Stimulated activated CD8-positive, alpha-beta memory T cell treated with anti-CD3 and anti-CD28 coated beads, Interleukin-7, amount 100 ng/mL, for 4 hours (primary cell): ENCODE results near the gene PRKD2.
A peak's percentile ranks its signal among the peaks of the same experiment; 100 is the strongest.
"Not testable (repeated sequence)": the region's sequence is repeated elsewhere in the genome, so short reads cannot be mapped to it uniquely, and the experiment has no call there.

Source experiments
- DNase-seq, 2 donors: peaks; one replicate each; pipeline ENCODE4 v3.0.0-alpha.2; 2020; ENCODE audit warnings: low read depth in 2 of 2

Gene PRKD2

DNA sequence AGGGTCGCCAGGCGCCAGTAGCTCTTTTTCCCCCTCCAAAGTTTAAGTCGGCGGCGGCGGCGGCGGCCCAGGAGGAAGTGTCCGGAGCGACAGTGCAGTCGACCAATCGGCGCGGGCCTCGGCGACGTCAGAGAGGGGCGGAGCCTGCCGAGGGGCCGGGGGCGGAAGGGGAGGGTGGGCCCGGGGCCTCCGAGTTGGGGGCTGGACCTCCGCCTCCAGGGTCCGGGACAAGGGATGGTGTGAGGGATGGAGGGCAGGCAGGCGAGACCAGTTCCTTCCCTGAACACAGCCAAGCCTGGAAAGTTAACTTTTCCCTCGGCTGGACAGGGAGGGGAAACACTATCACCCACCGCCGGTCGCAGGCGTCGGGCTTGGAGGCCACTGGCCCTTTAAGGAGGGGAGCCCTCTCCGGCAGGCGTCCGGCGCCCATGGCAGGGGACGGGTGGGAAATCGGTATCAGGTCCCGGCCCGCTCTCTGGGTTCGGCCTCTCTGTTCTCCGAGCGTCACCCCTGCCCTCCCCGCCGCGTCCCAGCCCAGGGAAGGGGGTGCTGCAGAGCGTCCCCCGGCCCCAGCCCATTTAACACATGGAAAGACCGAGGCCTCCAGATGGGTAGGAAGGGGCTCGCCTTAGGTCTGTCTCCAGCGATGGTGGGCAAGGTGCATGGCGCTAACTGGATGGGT lies at the start of gene PRKD2:
TSS of gene PRKD2 (minus strand) at position 81 of the 682 bp plus-strand sequence. CDS start 744 bp downstream, outside the sequence.
- peak; percentile 78 to 83 for DNase-seq

DNA sequence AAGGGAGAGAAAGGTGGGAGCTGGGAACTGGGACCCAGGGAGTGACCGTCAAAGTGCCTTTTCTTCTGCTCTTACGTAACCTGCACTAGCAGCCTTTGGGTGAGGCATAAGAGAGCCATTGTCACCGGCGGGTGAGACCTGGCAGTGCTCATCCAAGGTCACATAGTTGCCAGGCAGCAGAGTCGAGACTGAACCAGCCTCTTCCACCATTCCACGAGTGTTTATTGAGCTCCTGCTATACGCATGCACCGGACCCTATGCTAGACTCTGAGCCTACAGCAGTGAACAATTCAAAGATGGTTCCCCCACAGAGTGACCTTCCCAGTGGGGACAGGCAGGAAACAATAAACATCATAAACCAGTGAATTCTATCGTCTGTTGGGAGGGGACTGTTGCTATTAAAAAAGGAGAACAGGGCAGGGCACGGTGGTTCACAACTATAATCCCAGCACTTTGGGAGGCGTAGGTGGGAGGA lies 47.9 kb upstream of the PRKD2 start:
- no peak for DNase-seq

DNA sequence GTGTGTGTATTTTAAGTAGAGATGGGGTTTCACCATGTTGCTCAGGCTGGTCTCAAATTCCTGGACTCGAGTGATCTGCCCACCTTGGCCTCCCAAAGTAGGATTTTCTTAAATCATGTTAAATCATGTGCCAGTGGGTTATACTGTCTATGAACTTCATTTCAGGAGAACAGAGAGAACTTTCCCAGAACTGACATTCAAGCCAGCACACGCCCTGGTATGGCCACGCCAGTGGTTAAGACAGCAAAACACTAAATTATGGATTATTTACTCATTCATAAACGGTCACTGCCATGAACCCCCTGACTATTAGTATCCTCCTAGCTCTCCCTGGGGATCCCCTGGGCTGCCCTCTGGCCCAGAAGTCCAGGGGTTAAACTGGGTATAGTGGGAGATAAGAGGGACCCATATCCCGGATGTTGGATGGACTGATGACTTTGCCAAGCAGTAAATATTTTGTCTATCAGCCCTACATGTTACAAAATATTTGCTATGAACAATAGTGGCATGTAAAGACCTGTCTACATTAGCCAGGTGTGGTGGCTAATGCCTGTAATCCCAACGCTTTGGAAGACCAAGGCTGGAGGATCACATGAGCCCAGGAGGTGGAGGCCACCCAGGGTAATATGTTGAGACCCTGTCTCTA lies 45.5 kb upstream of the PRKD2 start:
- DNase-seq: no peak

DNA sequence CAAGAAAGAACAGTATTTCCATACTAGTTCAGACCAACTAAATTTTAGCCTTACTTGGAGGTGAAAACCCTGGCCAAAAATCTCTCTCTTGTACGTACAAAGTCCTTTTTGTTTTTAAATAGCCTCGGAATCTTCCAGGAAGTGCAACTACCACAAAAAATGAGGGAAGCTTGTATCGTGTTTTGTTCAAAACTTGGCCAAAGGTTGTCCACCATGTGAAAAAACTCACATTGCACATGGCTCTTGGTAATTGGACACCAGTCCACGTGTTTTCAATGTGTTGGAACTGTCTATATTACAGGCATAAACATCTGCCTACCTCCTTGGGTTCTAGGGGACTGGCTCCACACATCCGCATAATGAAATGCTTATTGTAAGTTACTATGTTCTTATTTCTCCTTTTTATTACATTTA lies 44.5 kb upstream of the PRKD2 start:
- no peak for DNase-seq

DNA sequence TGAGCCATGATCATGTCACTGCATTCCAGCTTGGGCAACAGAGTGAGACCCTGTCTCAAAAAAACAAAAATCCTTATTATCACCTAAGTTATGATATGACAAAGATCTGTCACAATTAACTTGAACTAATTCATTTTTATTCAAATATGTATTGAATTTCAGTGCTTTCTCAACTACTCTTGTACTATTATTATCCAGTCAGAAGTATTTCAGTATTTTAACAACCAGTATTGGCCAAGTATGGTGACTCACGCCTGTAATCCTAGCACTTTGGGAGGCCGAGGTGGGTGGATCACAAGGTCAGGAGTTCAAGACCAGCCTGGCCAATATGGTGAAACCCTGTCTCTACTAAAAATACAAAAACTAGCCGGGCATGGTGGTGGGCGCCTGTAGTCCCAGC lies 44.0 kb upstream of the PRKD2 start:
- DNase-seq: not testable (repeated sequence)

DNA sequence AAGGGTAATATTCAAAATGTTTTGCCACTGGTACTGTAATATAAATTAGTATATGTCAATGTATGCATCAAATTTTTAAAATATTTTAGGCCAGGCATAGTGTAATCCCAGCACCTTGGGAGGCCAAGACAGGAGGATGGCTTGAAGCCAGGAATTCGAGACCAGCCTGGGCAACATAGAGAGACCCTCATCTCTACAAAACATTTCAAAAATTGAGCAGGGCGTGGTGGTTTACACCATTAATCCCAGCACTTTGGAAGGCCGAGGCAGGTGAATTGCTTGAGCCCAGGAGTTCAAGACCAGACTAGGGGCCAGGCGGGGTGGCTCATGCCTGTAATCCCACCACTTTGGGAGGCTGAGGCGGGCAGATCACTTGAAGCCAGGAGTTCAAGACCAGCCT lies 43.4 kb upstream of the PRKD2 start:
- no peak for DNase-seq

DNA sequence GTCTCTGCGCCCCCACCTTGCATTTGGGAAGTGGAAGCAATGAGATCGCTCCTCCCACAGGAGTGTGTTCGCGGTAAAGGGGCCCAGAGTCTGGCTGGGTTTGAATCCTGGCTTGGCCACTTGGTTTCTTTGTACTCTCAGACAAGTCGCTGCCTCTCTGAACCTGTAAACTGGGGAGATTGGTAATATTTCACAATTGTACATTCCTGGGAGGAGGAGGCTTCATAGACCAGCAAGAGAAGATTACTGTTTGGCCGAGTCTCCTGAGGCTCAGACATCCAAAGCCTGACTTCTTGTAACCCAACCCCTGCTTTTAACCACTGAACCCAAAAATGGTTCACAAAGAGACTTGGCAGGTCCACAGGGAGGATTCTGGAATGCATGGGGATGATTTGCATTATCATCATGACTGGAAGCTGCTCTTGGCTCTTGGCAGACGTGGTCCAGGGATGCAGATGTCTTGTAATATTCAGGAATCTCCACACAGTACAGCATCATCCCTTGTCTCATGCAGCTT lies 43.0 kb upstream of the PRKD2 start:
- DNase-seq: no peak

DNA sequence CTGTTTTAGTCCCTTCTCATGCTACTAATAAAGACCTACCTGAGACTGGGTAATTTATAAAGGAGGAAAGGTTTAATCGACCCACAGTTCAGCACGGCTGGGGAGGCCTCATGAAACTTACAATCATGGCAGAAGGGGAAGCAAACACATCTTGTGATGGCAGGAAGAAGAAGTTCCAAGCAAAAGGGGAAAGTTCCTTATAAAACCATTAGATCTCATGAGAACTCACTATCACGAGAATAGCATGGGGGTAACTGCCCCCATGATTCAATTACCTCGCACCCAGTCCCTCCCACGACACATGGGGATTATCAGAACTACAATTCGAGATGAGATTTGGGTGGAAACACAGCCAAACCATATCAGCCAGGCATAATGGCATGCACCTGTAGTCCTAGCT lies 42.3 kb upstream of the PRKD2 start:
- DNase-seq: no peak

DNA sequence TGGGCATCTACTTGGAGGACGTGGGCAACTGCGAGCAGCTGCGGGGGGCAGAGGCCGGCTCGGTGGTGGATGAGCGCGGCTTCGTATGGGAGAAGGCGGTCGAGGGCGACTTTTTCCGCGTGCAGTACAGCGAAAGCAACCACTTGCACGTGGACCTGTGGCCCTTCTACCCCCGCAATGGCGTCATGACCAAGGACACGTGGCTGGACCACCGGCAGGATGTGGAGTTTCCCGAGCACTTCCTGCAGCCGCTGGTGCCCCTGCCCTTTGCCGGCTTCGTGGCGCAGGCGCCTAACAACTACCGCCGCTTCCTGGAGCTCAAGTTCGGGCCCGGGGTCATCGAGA lies 39.6 kb upstream of the PRKD2 start:
- no peak for DNase-seq

DNA sequence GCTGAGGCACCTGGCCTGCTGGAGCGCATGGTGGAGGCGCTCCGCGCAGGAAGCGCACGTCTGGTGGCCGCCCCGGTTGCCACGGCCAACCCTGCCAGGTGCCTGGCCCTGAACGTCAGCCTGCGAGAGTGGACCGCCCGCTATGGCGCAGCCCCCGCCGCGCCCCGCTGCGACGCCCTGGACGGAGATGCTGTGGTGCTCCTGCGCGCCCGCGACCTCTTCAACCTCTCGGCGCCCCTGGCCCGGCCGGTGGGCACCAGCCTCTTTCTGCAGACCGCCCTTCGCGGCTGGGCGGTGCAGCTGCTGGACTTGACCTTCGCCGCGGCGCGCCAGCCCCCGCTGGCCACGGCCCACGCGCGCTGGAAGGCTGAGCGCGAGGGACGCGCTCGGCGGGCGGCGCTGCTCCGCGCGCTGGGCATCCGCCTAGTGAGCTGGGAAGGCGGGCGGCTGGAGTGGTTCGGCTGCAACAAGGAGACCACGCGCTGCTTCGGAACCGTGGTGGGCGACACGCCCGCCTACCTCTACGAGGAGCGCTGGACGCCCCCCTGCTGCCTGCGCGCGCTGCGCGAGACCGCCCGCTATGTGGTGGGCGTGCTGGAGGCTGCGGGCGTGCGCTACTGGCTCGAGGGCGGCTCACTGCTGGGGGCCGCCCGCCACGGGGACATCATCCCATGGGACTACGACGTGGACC lies 39.1 kb upstream of the PRKD2 start:
- DNase-seq: no peak

DNA sequence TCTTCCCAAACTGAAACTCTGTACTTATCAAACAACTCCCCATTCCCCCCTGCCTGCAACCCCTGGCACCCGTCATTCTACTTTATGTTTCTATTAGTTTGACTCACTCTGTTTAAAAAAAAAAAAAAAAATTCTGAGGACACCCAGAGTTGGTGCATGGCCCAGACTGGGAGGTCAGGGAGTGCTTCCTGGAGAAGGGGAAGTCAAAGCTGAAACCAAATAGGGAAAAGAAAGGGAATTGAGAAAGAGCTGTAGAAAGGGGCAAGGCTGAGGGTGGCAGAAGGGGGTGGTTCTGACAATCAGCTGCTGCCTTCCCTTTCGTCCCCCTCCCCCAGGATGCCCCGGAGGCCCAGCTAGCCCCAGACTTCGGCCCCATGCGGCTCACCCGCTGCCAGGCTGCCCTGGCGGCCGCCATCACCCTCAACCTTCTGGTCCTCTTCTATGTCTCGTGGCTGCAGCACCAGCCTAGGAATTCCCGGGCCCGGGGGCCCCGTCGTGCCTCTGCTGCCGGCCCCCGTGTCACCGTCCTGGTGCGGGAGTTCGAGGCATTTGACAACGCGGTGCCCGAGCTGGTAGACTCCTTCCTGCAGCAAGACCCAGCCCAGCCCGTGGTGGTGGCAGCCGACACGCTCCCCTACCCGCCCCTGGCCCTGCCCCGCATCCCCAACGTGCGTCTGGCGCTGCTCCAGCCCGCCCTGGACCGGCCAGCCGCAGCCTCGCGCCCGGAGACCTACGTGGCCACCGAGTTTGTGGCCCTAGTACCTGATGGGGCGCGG lies 38.4 kb upstream of the PRKD2 start:
- DNase-seq: no peak

DNA sequence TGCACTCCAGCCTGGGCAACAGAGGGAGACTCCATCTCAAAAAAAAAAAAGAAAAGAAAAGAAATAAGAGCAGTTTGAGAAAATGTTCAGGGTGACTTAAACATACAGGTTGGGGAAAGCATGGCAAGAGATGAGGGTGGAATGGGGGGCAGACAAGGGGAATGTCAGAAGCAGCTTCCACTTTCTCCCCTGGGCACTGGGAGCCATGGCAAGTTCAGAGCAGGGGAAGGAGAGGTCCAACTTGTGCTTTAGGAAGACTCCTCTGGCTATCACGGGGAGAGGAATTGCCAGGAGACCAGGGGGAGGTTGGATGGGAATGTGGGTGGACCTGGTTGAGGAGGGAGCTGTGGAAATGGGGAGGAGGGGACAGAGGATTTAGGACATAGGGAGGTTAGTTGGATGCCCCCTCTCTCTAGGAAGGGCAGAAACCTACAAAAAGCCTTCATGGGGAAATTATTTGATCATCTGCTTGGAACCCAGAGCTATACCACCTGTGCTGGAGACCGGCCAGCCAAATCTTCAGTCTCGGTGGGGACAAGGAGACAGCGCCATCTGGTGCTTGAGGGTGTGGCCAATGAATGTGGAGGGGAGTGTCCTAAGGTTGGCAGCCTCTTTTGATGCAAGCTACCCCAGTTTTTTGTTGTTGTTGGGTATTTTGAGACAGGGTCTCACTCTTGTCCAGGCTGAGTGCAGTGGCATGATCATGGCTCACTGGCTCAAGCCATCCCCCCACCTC lies 36.7 kb upstream of the PRKD2 start:
- peak; percentile 36 for DNase-seq

DNA sequence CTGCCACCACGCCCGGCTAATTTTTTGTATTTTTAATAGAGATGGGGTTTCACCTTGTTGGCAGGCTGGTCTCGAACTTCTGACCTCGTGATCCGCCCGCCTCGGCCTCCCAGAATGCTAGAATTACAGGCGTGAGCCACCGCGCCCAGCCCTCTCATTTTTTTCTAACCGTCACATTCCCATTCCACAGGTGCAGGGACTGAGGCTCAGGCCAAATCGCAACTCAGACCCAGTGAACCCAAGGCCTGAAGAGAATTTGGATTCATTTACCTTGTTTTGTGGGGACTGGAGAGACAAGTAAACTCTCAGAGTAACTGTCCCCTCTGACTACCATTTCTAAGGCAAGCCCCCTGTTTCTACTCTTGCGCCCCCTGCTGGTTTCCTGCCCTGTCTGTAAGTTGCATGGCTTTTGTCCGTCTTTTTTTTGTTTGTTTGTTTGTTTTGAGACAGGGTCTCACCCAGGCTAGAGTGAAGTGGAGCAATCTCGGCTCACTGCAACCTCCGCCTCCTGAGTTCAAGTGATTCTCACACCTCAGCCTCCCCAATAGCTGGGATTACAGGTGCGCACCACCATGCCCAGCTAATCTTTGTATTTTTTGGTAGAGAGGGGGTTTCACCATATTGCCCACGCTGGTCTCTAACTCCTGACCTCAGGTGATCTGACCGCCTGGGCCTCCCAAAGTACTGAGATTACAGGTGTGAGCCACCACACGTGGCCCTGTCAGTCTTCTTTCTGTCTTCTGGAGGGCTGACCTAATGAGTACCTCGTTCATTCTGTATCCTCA lies 31.6 kb upstream of the PRKD2 start:
- DNase-seq: peak; percentile 53 to 58

DNA sequence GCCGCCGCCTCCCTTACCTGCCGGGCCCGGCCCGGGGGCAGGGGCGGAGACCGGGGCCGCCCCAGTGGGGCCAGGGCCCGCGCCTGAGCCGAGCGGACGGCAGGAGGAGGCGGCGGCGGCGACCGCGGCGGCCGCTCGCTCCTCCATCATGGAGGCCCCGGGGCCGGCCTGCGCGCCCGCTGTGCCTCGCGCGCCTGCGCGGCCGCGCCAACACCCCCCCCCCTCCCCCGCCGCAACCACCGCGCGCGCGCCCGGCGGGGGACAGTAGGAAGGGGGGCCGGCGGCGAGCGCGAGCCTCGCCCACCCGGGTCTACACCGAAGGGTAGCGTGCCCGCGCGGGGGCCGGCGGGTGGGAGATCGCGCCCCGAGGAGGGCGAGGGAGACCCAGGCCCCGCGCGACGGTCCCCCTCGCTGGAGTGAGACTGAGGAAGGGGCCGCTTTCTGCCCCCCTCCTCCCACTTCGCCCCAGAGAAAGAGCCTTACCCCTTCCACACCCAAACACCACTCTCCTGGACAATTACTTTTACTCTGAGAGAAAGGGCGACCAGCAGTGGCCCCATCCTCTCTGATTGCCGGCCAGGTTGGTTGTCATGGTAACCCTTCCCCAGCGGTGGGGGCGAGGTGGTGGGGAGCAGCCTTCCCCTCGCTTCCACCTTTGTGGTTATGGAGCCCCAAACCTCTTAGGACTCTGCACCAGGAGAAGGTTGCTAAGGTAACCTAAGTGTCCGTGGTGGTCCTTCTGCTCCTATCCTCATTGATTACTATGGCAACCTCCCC lies 29.6 kb upstream of the PRKD2 start, which contains the start of gene STRN4:
TSS of gene STRN4 (minus strand) at position 170 of the 777 bp plus-strand sequence. CDS start at position 150, 20 bp downstream.
- peak in 1 of 2 donors; percentile 57 for DNase-seq

DNA sequence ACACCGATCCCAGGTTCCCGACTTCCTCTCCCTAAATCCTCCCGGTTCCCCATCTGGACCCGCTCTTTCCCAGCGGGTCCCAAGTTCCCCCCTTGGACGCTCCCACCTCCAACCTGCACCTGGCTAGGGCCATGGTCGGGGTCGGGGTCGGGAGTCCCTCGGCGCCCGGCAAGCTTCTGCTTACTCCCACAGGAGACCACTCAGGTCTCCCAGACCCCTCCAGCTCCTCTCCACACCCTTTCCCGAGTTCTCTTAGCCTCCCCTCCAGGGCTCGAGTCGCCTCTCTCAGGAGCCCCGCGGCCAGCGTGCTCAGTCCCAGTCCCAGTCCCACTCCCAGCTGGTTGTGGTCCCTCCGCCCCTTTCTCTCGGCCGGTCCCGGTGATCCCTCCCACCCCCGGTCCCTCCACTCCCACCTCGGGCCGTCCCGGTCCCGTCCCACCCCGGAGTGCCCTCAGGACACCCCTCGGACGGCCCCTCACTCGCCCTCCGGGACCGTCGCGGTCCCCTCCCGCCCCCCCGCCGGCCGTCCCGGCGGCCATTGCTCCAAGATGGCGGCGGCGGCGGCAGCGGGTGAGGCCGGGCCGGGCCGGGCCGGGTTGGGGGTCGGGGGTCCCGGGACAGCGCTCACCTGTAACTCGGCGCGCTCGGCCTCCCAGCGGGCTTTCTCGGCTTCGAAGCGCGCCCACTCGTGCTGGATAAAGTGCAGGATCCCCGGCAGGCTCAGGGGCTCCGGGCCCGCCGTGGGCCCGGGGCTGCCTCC lies 28.8 kb upstream of the PRKD2 start, which contains the start of gene FKRP:
TSS of gene FKRP (plus strand) at position 537 of the 760 bp plus-strand sequence. CDS start 9,394 bp downstream, outside the sequence.
- DNase-seq: peak in 1 of 2 donors; percentile 38

DNA sequence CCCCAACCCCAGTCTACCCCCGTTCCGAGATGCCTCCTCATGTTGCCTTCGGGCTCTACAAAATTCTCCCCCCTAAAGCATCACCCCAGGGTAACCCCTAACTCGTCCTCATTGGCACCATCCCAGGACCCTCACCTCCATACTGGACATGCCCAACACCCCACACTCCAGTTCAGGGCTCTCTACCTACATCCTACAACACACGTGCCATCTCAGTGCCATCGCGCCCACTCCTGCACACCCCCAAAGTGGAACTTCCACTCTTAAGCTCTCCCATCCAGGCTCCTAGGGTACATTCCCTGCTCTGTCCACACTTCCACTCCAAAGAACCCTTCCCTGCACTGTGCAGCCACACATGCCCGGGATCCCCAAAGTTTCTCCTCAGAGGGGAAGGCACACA lies 28.1 kb upstream of the PRKD2 start:
- no peak for DNase-seq

DNA sequence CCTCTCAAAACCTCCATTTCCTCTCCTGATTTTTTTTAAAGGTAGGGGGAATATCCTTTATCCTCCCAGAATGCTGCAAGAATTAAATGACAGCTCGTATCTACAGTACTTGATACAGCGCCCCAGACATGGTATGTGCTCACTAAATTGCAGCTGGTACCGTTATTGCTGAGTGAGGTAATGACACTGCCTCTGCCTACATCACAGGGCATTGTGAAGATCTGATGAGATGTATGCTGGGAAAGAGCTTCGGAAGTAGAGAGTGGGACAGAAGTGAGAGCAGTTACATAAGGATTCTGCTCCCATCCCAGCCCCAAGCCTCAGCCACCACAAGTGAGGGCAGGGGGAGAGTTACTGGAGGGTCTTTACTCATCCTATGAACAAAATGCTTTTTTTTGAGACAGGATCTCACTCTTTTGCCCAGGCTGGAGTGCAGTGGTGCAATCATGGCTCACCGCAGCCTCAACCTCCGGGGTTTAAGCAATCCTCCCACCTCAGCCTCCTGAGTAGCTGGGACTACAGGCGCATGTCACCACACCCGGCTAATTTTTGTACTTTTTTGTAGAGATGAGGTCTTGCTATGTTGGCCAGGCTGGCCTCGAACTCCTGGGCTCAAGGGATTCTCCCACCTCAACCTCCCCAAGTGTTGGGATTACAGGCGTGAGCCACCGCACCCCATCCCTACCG lies 27.2 kb upstream of the PRKD2 start:
- DNase-seq: no peak

DNA sequence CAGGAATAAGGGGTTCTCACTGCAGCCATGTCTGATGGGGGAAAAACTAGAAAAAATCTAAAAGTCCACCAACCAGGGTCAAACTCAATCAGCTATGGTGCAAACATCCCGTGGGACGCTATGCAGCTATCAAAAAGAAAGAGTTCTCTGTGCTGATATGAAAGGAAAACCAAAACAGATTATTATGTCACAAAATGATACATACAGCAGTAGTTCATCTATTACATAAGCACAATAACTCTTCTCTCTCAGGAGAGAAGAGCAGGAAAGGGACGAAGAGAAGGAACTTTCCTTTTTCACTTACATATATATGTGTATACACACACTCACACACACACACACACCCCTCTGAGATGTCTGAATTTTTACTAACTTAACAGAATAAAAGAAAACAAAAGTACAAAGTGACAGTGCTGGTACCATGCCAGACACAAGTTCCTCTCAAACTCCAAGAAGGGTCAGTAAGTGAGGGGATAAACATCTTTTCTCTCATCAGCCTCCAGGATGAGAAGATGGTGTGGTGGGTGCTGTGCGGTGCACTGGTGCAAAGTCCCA lies 26.1 kb upstream of the PRKD2 start:
- DNase-seq: no peak
